Ascending aorta (tissue), 2 donors: ENCODE results near the gene RBCK1. TPM values are rescaled to one million over a fixed set of nuclear protein-coding genes. Genes with fewer than 3 reads are reported as not detected.

ENCODE experiments used
- DNase-seq, 2 donors: peaks; one replicate each; pipeline ENCODE4 v3.0.0-alpha.2; 2019; ENCODE audit warnings: low spot score in 2 of 2
- H3K27ac ChIP-seq, 2 donors: fragments of 200-600 bp; sonication (generic); one replicate each; pipeline ENCODE4 v1.5.1; 2016 to 2017; ENCODE audit warnings: mild to moderate bottlenecking in 1 of 2
- H3K27me3 ChIP-seq: fragments of 200-600 bp; sonication (generic); one replicate; pipeline ENCODE4 v1.5.1; 2017
- H3K36me3 ChIP-seq, 2 donors: fragments of 200-600 bp; sonication (generic); one replicate each; pipeline ENCODE4 v1.5.1; 2016
- H3K4me1 ChIP-seq, 2 donors: fragments of 200-600 bp; sonication (generic); one replicate each; pipeline ENCODE4 v1.5.1; 2016 to 2017; ENCODE audit warnings: mild to moderate bottlenecking in 1 of 2
- H3K4me3 ChIP-seq, 2 donors: fragments of 200-600 bp; sonication (generic); one replicate each; pipeline ENCODE4 v1.5.1; 2016 to 2017; ENCODE audit warnings: mild to moderate bottlenecking in 1 of 2
- H3K9me3 ChIP-seq, 2 donors: fragments of 200-600 bp; sonication (generic); one replicate each; pipeline ENCODE4 v1.5.1; 2016
- intact Hi-C: fragments of 100-400 bp; cut with DNase I; formaldehyde crosslinking; loops from one replicate; pipeline ENCODE4 v1.15.1; 2023
- total RNA-seq: library from RNA; depleted of rRNA; stranded (reverse); fragments of >200 nt; gene quantifications from one replicate; pipeline ENCODE4 v1.1.0, GENCODE V29; 2016
- TF ChIP-seq, protein P1 (sequence below), 3 experiments: fragments of 200-600 bp in 2 of 3; fragments of 450-650 bp in 1 of 3; sonication (generic) in 2 of 3; IDR thresholded peaks; one replicate each; pipeline ENCODE4 v1.5.1; 2016 to 2019; ENCODE audit warnings: antibody characterized with exemption in 3 of 3, mild to moderate bottlenecking in 1 of 3, moderate library complexity in 1 of 3

RBCK1 gene
- total RNA-seq, 1 donor from 2014 or later = 123 TPM

DNA sequence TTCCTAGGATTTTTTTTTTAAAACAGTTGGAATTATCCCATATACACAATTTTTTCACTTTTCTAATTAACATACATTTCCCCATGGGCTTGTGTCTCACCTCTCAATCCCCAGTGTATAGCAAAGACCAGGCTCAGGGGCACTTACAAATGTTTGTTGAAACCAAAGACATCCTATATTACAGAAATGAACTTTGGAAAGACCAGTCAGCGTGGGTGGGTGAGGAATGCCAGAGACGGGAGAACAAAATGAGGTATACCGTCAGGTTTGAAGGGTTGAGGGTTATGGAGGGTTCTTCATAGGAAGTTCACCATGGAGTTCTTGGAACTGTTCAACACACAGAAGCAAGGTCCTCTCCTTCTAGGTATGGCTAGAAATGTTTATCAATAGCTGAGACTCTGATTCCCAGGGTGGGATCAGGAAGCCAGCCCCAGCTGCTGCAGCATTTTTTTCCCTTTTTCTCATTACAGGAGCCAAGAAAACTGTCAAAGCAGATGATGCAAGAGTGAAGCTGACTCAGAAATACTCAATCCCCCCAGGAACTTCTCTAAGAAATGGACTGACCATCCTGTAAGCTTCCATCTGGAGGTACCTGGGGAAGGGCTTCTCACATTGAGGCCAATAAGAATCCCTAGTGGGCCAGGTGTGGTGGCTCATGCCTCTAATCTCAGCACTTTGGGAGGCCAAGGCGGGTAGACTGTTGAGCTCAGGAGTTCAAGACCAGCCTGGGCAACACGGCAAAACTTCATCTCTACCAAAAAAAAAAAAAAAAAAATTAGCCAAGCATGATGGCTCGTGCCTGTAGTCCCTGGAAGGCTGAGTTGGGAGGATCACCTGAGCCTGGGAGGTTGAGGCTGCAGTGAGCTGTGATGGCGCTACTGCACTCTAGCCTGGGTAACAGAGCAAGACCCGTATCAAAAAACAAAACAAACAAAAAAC is 70.2 kb downstream of the RBCK1 start:
- H3K9me3 ChIP-seq = no peaks in the 10 kb centered on the region
- TF ChIP-seq, protein P1, sequence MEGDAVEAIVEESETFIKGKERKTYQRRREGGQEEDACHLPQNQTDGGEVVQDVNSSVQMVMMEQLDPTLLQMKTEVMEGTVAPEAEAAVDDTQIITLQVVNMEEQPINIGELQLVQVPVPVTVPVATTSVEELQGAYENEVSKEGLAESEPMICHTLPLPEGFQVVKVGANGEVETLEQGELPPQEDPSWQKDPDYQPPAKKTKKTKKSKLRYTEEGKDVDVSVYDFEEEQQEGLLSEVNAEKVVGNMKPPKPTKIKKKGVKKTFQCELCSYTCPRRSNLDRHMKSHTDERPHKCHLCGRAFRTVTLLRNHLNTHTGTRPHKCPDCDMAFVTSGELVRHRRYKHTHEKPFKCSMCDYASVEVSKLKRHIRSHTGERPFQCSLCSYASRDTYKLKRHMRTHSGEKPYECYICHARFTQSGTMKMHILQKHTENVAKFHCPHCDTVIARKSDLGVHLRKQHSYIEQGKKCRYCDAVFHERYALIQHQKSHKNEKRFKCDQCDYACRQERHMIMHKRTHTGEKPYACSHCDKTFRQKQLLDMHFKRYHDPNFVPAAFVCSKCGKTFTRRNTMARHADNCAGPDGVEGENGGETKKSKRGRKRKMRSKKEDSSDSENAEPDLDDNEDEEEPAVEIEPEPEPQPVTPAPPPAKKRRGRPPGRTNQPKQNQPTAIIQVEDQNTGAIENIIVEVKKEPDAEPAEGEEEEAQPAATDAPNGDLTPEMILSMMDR (IDR thresholded peaks at IDR 0.05) = no peak
- no peaks in the 10 kb centered on the region for H3K27me3 ChIP-seq
- no peak for DNase-seq
- no peak overlapping the region for H3K4me3 ChIP-seq
- peaks cover 0 to 7% of the 10 kb centered on the region in 2 donors for H3K4me1 ChIP-seq
- no peak overlapping the region for H3K27ac ChIP-seq
- peaks cover 5 to 24% of the 10 kb centered on the region in 2 donors for H3K36me3 ChIP-seq
- intact Hi-C loops = loop anchor here (2.0 to 5.0 kb wide), 2 partner anchors 15 to 46 kb away; partner anchors contain the start of gene TBC1D20

DNA sequence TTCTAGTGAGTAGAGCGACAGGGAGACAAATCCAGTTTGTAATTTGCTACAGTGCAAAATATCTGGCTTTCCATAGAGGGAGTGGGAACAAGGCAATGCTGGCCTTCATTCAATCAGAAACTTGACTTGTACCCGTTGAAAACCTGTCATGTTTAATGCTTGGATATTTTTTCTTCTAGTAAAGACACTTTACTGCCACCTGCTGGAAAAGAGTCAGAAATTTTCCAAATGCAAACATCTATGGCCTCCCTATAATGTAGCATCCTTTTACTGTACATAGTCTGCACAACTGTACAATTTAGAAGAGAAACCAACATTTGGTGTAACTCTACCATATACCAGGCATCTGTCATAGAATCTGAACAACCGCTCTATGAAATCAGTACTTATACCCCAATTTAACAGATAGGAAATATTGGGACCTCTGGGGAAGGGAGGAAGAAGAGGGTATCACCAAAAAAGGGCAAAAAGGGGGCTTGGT is 70.9 kb downstream of the RBCK1 start:
- H3K27ac ChIP-seq = no peak overlapping the region
- H3K9me3 ChIP-seq = no peaks in the 10 kb centered on the region
- no peak for DNase-seq
- peaks cover 5 to 32% of the 10 kb centered on the region in 2 donors for H3K36me3 ChIP-seq
- TF ChIP-seq, protein P1 (IDR thresholded peaks at IDR 0.05) = peak; percentile 39 to 64 (median 49)
- intact Hi-C loops = loop anchor here (1.0 to 5.0 kb wide), 3 partner anchors 16 to 125 kb away; partner anchors contain the start of gene TBC1D20
- H3K4me1 ChIP-seq = peaks cover 0 to 7% of the 10 kb centered on the region in 2 donors
- H3K27me3 ChIP-seq = no peaks in the 10 kb centered on the region
- no peak overlapping the region for H3K4me3 ChIP-seq

DNA sequence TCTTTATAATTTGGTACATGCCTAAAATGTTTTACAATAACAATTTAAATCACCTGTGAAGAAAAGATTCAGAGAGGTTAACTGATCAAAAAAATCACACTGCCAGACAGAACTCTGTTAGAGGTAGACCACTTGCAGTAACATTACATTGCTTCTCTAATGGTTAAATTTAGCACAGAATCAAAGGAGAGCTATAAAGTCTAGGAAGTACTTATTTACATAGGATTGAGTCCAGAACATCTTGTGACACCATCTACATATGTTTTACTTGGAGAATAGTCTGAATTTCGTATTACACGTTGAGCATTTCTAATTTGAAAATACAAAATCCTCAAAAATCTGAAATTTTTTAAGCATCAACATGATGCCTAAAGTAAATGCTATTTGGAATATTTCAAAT is 71.4 kb downstream of the RBCK1 start:
- H3K27ac ChIP-seq = no peak overlapping the region
- peaks cover 5 to 36% of the 10 kb centered on the region in 2 donors for H3K36me3 ChIP-seq
- DNase-seq = no peak
- TF ChIP-seq, protein P1 (IDR thresholded peaks at IDR 0.05) = no peak
- H3K4me3 ChIP-seq = no peak overlapping the region
- intact Hi-C loops = loop anchor here (1.0 to 5.0 kb wide), 3 partner anchors 17 to 125 kb away; partner anchors contain the start of gene TBC1D20
- H3K9me3 ChIP-seq = no peaks in the 10 kb centered on the region
- H3K4me1 ChIP-seq = peaks cover 0 to 7% of the 10 kb centered on the region in 2 donors
- no peaks in the 10 kb centered on the region for H3K27me3 ChIP-seq

DNA sequence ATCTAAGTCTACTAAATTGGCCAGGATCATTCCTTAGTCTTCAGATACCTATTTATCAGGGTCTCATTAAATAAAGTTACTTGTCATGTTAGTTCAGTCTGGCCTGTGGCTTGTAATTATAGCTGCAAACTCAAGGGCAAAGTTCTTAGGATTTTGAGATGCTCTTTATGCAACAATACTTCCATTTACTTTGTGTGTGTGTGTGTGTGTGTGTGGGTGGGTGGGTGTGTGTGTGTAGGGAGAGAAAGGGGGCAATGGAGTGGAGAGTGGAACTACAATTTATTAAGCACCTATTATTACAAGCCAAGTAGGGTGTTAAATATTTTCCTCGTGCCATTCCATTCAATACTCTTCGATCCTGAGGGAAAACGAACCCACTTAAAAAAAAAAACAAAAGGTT is 71.9 kb downstream of the RBCK1 start:
- no peak for DNase-seq
- TF ChIP-seq, protein P1 (IDR thresholded peaks at IDR 0.05) = no peak
- Histone ChIP-seq H3K27me3 (no peaks in the 10 kb centered on the region), H3K9me3 (no peaks in the 10 kb centered on the region), H3K4me1 (peaks cover 0 to 7% of the 10 kb centered on the region in 2 donors), H3K27ac (no peak overlapping the region), H3K36me3 (peaks cover 5 to 37% of the 10 kb centered on the region in 2 donors), H3K4me3 (no peak overlapping the region)
- intact Hi-C loops = no loop called here

DNA sequence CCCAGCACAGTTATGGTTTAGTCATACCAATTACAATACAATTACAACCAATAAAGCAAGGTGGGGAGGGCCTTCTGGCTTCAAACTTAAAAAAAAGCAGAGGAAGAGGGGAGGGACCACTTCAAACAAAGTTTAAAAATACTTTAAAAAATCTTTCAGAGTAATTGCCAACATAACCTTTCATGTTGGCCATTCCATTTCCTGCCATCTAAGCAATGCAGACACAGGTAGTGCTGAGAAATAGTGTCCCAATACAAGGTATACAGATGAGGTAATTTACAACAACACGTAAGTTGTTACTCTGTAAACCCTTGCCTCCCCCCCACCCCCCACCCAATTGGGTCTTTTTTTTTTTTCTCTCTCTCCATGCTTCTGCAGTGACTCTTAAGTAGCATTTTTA is 73.1 kb downstream of the RBCK1 start:
- TF ChIP-seq, protein P1 (IDR thresholded peaks at IDR 0.05) = no peak
- Histone ChIP-seq H3K27me3 (no peaks in the 10 kb centered on the region), H3K27ac (no peak overlapping the region), H3K36me3 (peaks cover 15 to 40% of the 10 kb centered on the region in 2 donors), H3K9me3 (no peaks in the 10 kb centered on the region), H3K4me3 (no peak overlapping the region), H3K4me1 (peaks cover 0 to 7% of the 10 kb centered on the region in 2 donors)
- intact Hi-C loops = no loop called here
- no peak for DNase-seq

Other genes starting within 250 kb of the RBCK1 start
- not detected for gene DEFB128, start 218.6 kb upstream of the RBCK1 start, total RNA-seq
- gene DEFB129, start 181.0 kb upstream of the RBCK1 start, total RNA-seq = not detected
- 0.32 TPM for gene DEFB132, start 150.6 kb upstream of the RBCK1 start, total RNA-seq
- 0.32 TPM for gene C20orf96, start 117.5 kb upstream of the RBCK1 start, total RNA-seq
- gene ZCCHC3, start 110.7 kb upstream of the RBCK1 start, total RNA-seq = 15.6 TPM
- 6.2 TPM for gene SOX12, start 82.7 kb upstream of the RBCK1 start, total RNA-seq
- gene NRSN2, start 61.2 kb upstream of the RBCK1 start, total RNA-seq = 24.5 TPM
- gene TRIB3, start 27.5 kb upstream of the RBCK1 start, total RNA-seq = not detected
- 32.5 TPM for gene TBC1D20, start 54.2 kb downstream of the RBCK1 start, total RNA-seq
- 74.1 TPM for gene CSNK2A1, start 135.5 kb downstream of the RBCK1 start, total RNA-seq
- 8.3 TPM for gene TCF15, start 202.0 kb downstream of the RBCK1 start, total RNA-seq
- gene SRXN1, start 244.9 kb downstream of the RBCK1 start, total RNA-seq = 28.8 TPM